H1 (cell line): ENCODE results near the gene PRKCZ. TPM values are rescaled to one million over a fixed set of nuclear protein-coding genes. Genes with fewer than 3 reads are reported as not detected.
A peak's percentile ranks its signal among the peaks of the same experiment; 100 is the strongest.

Experiments used
- CTCF ChIA-PET: fragments of 300-600 bp; sonication (Branson Sonifier 250); formaldehyde crosslinking; loops from one replicate; lab custom pipeline; 2021; ENCODE audit not compliant: partially characterized antibody; lab: Charles Lee
- POLR2A ChIA-PET: fragments of 300-600 bp; sonication (Branson Sonifier 250); formaldehyde crosslinking; loops from one replicate; lab custom pipeline; 2021; ENCODE audit warnings: inconsistent platforms; ENCODE audit not compliant: partially characterized antibody; lab: Charles Lee
- DNase-seq, 2 experiments: peaks; one replicate each; pipeline versions ENCODE4 v3.0.0 to v3.0.0-alpha.2; 2010 to 2022; ENCODE audit warnings: low spot score in 2 of 2, low read depth in 1 of 2, mixed read lengths in 1 of 2
- FAIRE-seq: peaks from 2 replicates; lab custom pipeline; 2011; peaks lifted over from hg19 to GRCh38; lab: Jason Lieb, UNC
- H2AFZ ChIP-seq: 2 replicates; pipeline ENCODE4 v1.8.1; 2012; ENCODE audit warnings: low read length, inconsistent platforms
- H2AK5ac ChIP-seq: 2 replicates; pipeline ENCODE4 v1.6.1; 2013; ENCODE audit warnings: low read depth, low read length
- H2BK120ac ChIP-seq: replicated peaks from 2 replicates; pipeline ENCODE3; 2013; ENCODE audit warnings: low read depth, low read length, inconsistent platforms
- H2BK12ac ChIP-seq: 2 replicates; pipeline ENCODE4 v1.6.1; 2013; ENCODE audit warnings: low read depth, low read length
- H2BK15ac ChIP-seq: 2 replicates; pipeline ENCODE4 v1.6.1; 2013; ENCODE audit warnings: low read length
- H2BK20ac ChIP-seq: 2 replicates; pipeline ENCODE4 v1.6.1; 2013; ENCODE audit warnings: low read length
- H2BK5ac ChIP-seq: 2 replicates; pipeline ENCODE4 v1.6.1; 2013; ENCODE audit warnings: low read depth, low read length
- H3K14ac ChIP-seq: 2 replicates; pipeline ENCODE4 v1.6.1; 2013; ENCODE audit warnings: inconsistent platforms; ENCODE audit not compliant: insufficient read length
- H3K18ac ChIP-seq: 2 replicates; pipeline ENCODE4 v1.6.1; 2013; ENCODE audit warnings: low read length; ENCODE audit errors: extremely low read depth
- H3K23ac ChIP-seq: 2 replicates; pipeline ENCODE4 v1.6.1; 2013; ENCODE audit warnings: inconsistent platforms; ENCODE audit not compliant: insufficient read length
- H3K23me2 ChIP-seq: 2 replicates; pipeline ENCODE4 v1.6.1; 2013; ENCODE audit warnings: low read depth, low read length
- H3K27ac ChIP-seq: 2 replicates; pipeline ENCODE4 v1.6.1; 2011; ENCODE audit warnings: low read depth, low read length, inconsistent platforms
- H3K27me3 ChIP-seq, 4 experiments: replicated peaks in 1 of 4; 1 replicate in 1 of 4; 2 replicates in 3 of 4; pipeline versions ENCODE4 v1.6.1 to v1.8.1; 2011 to 2013; ENCODE audit warnings: low read length in 3 of 4, mild to moderate bottlenecking in 3 of 4, inconsistent platforms in 2 of 4, mixed read lengths in 2 of 4, moderate library complexity in 1 of 4; ENCODE audit not compliant: control insufficient read depth in 3 of 4, insufficient read depth in 3 of 4; ENCODE audit errors: extremely low read depth in 1 of 4
- H3K36me3 ChIP-seq, 4 experiments: 2 replicates each; pipeline versions ENCODE4 v1.6.1 to v1.8.1; 2011 to 2013; ENCODE audit warnings: mild to moderate bottlenecking in 4 of 4, low read length in 3 of 4, moderate library complexity in 2 of 4, control low read depth in 1 of 4, inconsistent platforms in 1 of 4; ENCODE audit not compliant: insufficient read depth in 4 of 4, control insufficient read depth in 2 of 4
- H3K4ac ChIP-seq: replicated peaks from 2 replicates; pipeline ENCODE3; 2013; ENCODE audit warnings: low read length, low read depth, mixed read lengths, inconsistent platforms; ENCODE audit not compliant: insufficient read length
- H3K4me1 ChIP-seq, 4 experiments: replicated peaks in 1 of 4; 1 replicate in 1 of 4; 2 replicates in 3 of 4; pipeline versions ENCODE4 v1.6.1 to v1.8.1; 2011 to 2013; ENCODE audit warnings: low read length in 3 of 4, inconsistent platforms in 2 of 4, mixed read lengths in 1 of 4; ENCODE audit not compliant: insufficient read depth in 4 of 4, control insufficient read depth in 3 of 4
- H3K4me2 ChIP-seq, 2 experiments: 2 replicates each; pipeline versions ENCODE4 v1.6.1 to v1.8.1; 2011 to 2013; ENCODE audit warnings: low read depth in 2 of 2, low read length in 2 of 2, control low read depth in 1 of 2, inconsistent platforms in 1 of 2, mild to moderate bottlenecking in 1 of 2; ENCODE audit not compliant: insufficient read depth in 1 of 2
- H3K4me3 ChIP-seq, 4 experiments: fragments of 200-600, 300-600 bp in 1 of 4; sonication (generic), shearing (Covaris generic), sonication (Bioruptor Twin) in 1 of 4; 2 replicates each; pipeline versions ENCODE4 v1.5.1 to v1.8.1; 2011 to 2016; ENCODE audit warnings: low read length in 4 of 4, low read depth in 3 of 4, control low read depth in 2 of 4, inconsistent platforms in 2 of 4, mild to moderate bottlenecking in 2 of 4, mixed read lengths in 1 of 4, moderate library complexity in 1 of 4; ENCODE audit not compliant: insufficient read depth in 2 of 4; ENCODE audit errors: extremely low read depth in 1 of 4
- H3K56ac ChIP-seq: replicated peaks from 2 replicates; pipeline ENCODE3; 2013; ENCODE audit warnings: low read depth, mild to moderate bottlenecking, mixed read lengths, low read length, inconsistent platforms; ENCODE audit not compliant: insufficient read length
- H3K79me1 ChIP-seq: 2 replicates; pipeline ENCODE4 v1.6.1; 2013; ENCODE audit warnings: low read depth, low read length, control low read depth
- H3K79me2 ChIP-seq, 2 experiments: 2 replicates each; pipeline versions ENCODE4 v1.6.1 to v1.8.1; 2012 to 2013; ENCODE audit warnings: low read length in 2 of 2, mild to moderate bottlenecking in 2 of 2, inconsistent platforms in 1 of 2; ENCODE audit not compliant: insufficient read depth in 2 of 2, control insufficient read depth in 1 of 2
- H3K9ac ChIP-seq, 4 experiments: replicated peaks in 1 of 4; 1 replicate in 1 of 4; 2 replicates in 3 of 4; pipeline versions ENCODE4 v1.6.1 to v1.8.1; 2011 to 2013; ENCODE audit warnings: low read depth in 3 of 4, low read length in 3 of 4, control low read depth in 2 of 4, mild to moderate bottlenecking in 2 of 4, moderate library complexity in 2 of 4, inconsistent platforms in 1 of 4; ENCODE audit errors: extremely low read depth in 1 of 4
- H3K9me3 ChIP-seq, 2 experiments: 2 replicates each; pipeline versions ENCODE4 v1.6.1 to v1.8.1; 2012 to 2013; ENCODE audit warnings: mild to moderate bottlenecking in 2 of 2, moderate library complexity in 2 of 2, control low read depth in 1 of 2, inconsistent platforms in 1 of 2, low read depth in 1 of 2, low read length in 1 of 2, mixed read lengths in 1 of 2; ENCODE audit not compliant: insufficient read depth in 2 of 2
- H4K20me1 ChIP-seq, 2 experiments: replicated peaks in 1 of 2; 2 replicates each; pipeline versions ENCODE3 to v1.8.1; 2011 to 2013; ENCODE audit warnings: inconsistent platforms in 2 of 2, low read length in 2 of 2, mild to moderate bottlenecking in 1 of 2; ENCODE audit not compliant: insufficient read depth in 2 of 2, control insufficient read depth in 1 of 2
- H4K5ac ChIP-seq: 2 replicates; pipeline ENCODE4 v1.6.1; 2013; ENCODE audit warnings: low read length, low read depth, mixed read lengths, inconsistent platforms; ENCODE audit not compliant: insufficient read length
- H4K8ac ChIP-seq: 2 replicates; pipeline ENCODE4 v1.8.0; 2013; ENCODE audit warnings: mild to moderate bottlenecking, moderate library complexity, low read length, inconsistent platforms; ENCODE audit not compliant: insufficient read depth; ENCODE audit errors: extremely low read depth
- H4K91ac ChIP-seq: replicated peaks from 2 replicates; pipeline ENCODE3; 2013; ENCODE audit warnings: low read length, mixed read lengths, inconsistent platforms; ENCODE audit not compliant: insufficient read length
- CEBPB ChIP-seq: IDR thresholded peaks from 2 replicates; pipeline ENCODE4 v1.6.1; 2012; ENCODE audit warnings: low read depth, low read length
- E2F6 ChIP-seq: IDR thresholded peaks from 2 replicates; pipeline ENCODE4 v1.6.1; 2012; ENCODE audit warnings: inconsistent platforms
- MAFK ChIP-seq: IDR thresholded peaks from 2 replicates; pipeline ENCODE4 v1.6.1; 2012; ENCODE audit warnings: low read depth, mild to moderate bottlenecking, improper control_type of control experiment, low read length
- TAF7 ChIP-seq: optimal IDR thresholded peaks from 2 replicates; pipeline ENCODE3; 2011; ENCODE audit warnings: low read depth, mild to moderate bottlenecking, inconsistent platforms, low read length, moderate library complexity, borderline replicate concordance
- WGBS, 2 experiments: shearing (Covaris generic) in 1 of 2; methylation state at CpG; one replicate each; pipeline versions ENCODE4 v1.1.6 to v1.1.7; 2013 to 2015; ENCODE audit warnings: low lambda C conversion rate in 2 of 2, mixed read lengths in 2 of 2, inconsistent platforms in 1 of 2, low coverage in 1 of 2, missing lambda C conversion rate in 1 of 2; ENCODE audit not compliant: insufficient replicate concordance in 2 of 2, insufficient coverage in 1 of 2, insufficient read length in 1 of 2; ENCODE audit errors: extremely low coverage in 1 of 2, missing lambda C conversion rate in 1 of 2; 5-methylcytosine and 5-hydroxymethylcytosine counted together
- polyA plus RNA-seq, 7 experiments: library from polyadenylated mRNA; depleted of rRNA in 3 of 7; stranded (reverse) in 5 of 7; unstranded in 2 of 7; fragments of >200 nt in 5 of 7; fragments of 200-250 nt in 2 of 7; gene quantifications; 1 replicate in 5 of 7; 2 replicates in 1 of 7; 4 replicates in 1 of 7; pipeline versions ENCODE4 v1.2.1 to v1.2.3, GENCODE V29; 2011 to 2013; ENCODE audit warnings: missing spikeins in 2 of 7, mixed read lengths in 2 of 7
- total RNA-seq: library from RNA; stranded (reverse); fragmentation: NEBNext Ultra II Directional; extraction: Animal tissue kit (Norgen Biotek cat#: 25700); gene quantifications from 2 replicates; pipeline ENCODE4 v1.2.1, GENCODE V29; 2021

PRKCZ gene
- total and polyA plus RNA-seq, 2 of the 8 experiments (the other 6 are each of a cell fraction or from before 2014, with no cell fraction given) = 37.4 to 45.1 TPM

DNA sequence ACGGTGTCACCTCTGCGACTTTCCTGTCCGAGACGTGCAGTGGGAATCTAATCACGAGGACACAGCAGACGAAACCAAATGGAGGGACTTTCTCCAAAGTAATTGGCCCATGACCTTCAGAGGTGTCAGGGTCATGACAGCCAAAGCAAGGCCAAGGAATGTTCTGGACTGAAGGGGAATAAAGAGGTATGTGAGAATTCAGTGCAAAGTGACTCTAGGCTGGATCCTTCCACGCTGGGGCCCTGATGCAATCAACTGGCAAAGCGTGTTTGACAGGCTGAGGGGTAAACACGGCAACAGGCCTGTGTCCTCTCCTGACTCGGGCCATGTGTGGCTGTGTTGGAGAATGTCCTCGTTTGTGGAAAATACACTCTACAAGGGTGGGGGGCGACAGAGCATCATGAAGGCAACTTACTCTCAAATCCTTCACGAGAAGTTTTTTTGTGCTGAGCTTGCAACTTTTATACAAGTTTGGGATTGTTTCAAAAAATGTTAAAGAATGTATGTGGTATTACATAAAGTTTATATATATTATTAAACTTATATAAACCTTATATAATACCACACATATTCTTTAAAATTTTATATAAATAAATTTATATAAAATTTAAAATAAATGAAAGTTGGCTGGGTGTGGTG, 48.3 kb upstream of the PRKCZ start:
- no peaks in the 10 kb centered on the region for H3K79me1 ChIP-seq
- no peak overlapping the region for H4K91ac ChIP-seq
- H2AK5ac ChIP-seq = no peak overlapping the region
- TF ChIP-seq CEBPB (0 out of 2 replicates have a peak, but pooled peaks have one; percentile 22), MAFK (peak; percentile 91), TAF7 (no peak), E2F6 (no peak)
- CTCF ChIA-PET = interaction anchor here (0.5 to 1.5 kb wide), 8 partner anchors 16 to 232 kb away, joined by 3 to 5 read pairs (median 3); no protein-coding TSS in a partner anchor
- no peak overlapping the region for H3K56ac ChIP-seq
- H3K4me1 ChIP-seq = peaks cover 0 to 2% (median 0%) of the 10 kb centered on the region in 4 experiments; a peak in 3 of 7 replicates
- no peaks in the 10 kb centered on the region for H3K79me2 ChIP-seq
- no peak overlapping the region for H3K4me3 ChIP-seq
- no peak for DNase-seq
- H4K8ac ChIP-seq = no peak overlapping the region
- no peak overlapping the region for H3K18ac ChIP-seq
- H3K9me3 ChIP-seq = no peaks in the 10 kb centered on the region
- POLR2A ChIA-PET = no interaction called here
- H4K5ac ChIP-seq = no peak overlapping the region
- H2BK5ac ChIP-seq = no peak overlapping the region; the same call in 1 of the 2 replicates
- no peak overlapping the region for H3K4me2 ChIP-seq
- H3K14ac ChIP-seq = no peak overlapping the region
- no peak overlapping the region for H3K27ac ChIP-seq
- H4K20me1 ChIP-seq = no peaks in the 10 kb centered on the region
- no peak overlapping the region for H3K9ac ChIP-seq
- no peak overlapping the region for H2BK120ac ChIP-seq
- no peak overlapping the region for H2BK15ac ChIP-seq
- no peaks in the 10 kb centered on the region for H3K36me3 ChIP-seq
- no peak overlapping the region for H2AFZ ChIP-seq
- no peak overlapping the region for H2BK20ac ChIP-seq
- H3K4ac ChIP-seq = no peak overlapping the region
- WGBS, 2 experiments = 89% methylated on average over 13 of the region's 13 CpGs; no CpG with 5 or more reads in 1 of the 2 experiments
- no peaks in the 10 kb centered on the region; the same call in 1 of the 2 replicates for H3K23me2 ChIP-seq
- H2BK12ac ChIP-seq = peak overlapping the region; percentile 30; the same call in 1 of the 2 replicates
- H3K23ac ChIP-seq = no peak overlapping the region
- FAIRE-seq = no peak
- H3K27me3 ChIP-seq = peaks cover 0 to 2% (median 0%) of the 10 kb centered on the region in 4 experiments; a peak in 3 of 7 replicates
